G401 (cell line): Measurements from ENCODE around the gene KIRREL3. TPM values are rescaled to one million over a fixed set of nuclear protein-coding genes. Genes with fewer than 3 reads are reported as not detected.
A peak's percentile ranks its signal among the peaks of the same experiment; 100 is the strongest.

Experiments
- DNase-seq: peaks from one replicate; pipeline ENCODE4 v3.0.0-alpha.2; 2015; ENCODE audit warnings: low spot score
- in situ Hi-C: cut with HindIII; loops from 2 replicates; pipeline ENCODE4 v1.10.0; 2016; ENCODE audit warnings: low sequenced_read_pairs, mixed read lengths
- total RNA-seq: library from RNA; depleted of rRNA; stranded (reverse); fragments of >200 nt; shearing (Covaris generic); gene quantifications from 2 replicates; pipeline ENCODE4 v1.2.3, GENCODE V29; 2014

KIRREL3 gene
- total RNA-seq, 1 experiment from 2014 or later: not detected

- no peak for DNase-seq
- in situ Hi-C loops: no loop called here
These were observed 293.1 kb downstream of the KIRREL3 start for GRCh38 chr11:126707498-126707897.

- in situ Hi-C loops: no loop called here
- no peak for DNase-seq
These were observed 296.5 kb downstream of the KIRREL3 start for GRCh38 chr11:126704096-126704495.

- DNase-seq: no peak
These were observed 296.9 kb downstream of the KIRREL3 start for GRCh38 chr11:126703662-126704061.

GRCh38 chr11:126702987-126703386 lies 297.6 kb downstream of the KIRREL3 start:
- in situ Hi-C loops: no loop called here
- peak; percentile 98 for DNase-seq

More at GRCh38 chr11:126703662-126704061, 296.9 kb downstream of the KIRREL3 start:
- in situ Hi-C loops: no loop called here

- in situ Hi-C loops: no loop called here
- DNase-seq: peak; percentile 33
These were observed 298.3 kb downstream of the KIRREL3 start for GRCh38 chr11:126702165-126702720.

- in situ Hi-C loops: no loop called here
- no peak for DNase-seq
These were observed 299.1 kb downstream of the KIRREL3 start for GRCh38 chr11:126701520-126701897.

- DNase-seq: no peak
- in situ Hi-C loops: no loop called here
These were observed 299.6 kb downstream of the KIRREL3 start for GRCh38 chr11:126700768-126701519.

GRCh38 chr11:126698576-126698975 lies 302.0 kb downstream of the KIRREL3 start:
- in situ Hi-C loops: no loop called here
- DNase-seq: peak; percentile 86

- peak; percentile 84 for DNase-seq
- in situ Hi-C loops: no loop called here
These were observed 302.6 kb downstream of the KIRREL3 start for GRCh38 chr11:126697936-126698335.

- in situ Hi-C loops: no loop called here
- no peak for DNase-seq
These were observed 303.6 kb downstream of the KIRREL3 start for GRCh38 chr11:126696982-126697381.

- in situ Hi-C loops: no loop called here
- DNase-seq: peak; percentile 23
These were observed 305.3 kb downstream of the KIRREL3 start for GRCh38 chr11:126695293-126695692.

- no peak for DNase-seq
These were observed 306.4 kb downstream of the KIRREL3 start for GRCh38 chr11:126694065-126694625.

GRCh38 chr11:126687477-126687876 lies 313.1 kb downstream of the KIRREL3 start:
- DNase-seq: no peak
- in situ Hi-C loops: no loop called here

More at GRCh38 chr11:126694065-126694625, 306.4 kb downstream of the KIRREL3 start:
- in situ Hi-C loops: no loop called here

- no peak for DNase-seq
- in situ Hi-C loops: no loop called here
These were observed 313.6 kb downstream of the KIRREL3 start for GRCh38 chr11:126686938-126687337.

- DNase-seq: no peak
- in situ Hi-C loops: no loop called here
These were observed 316.5 kb downstream of the KIRREL3 start for GRCh38 chr11:126683766-126684728.

GRCh38 chr11:126682590-126682989 lies 318.0 kb downstream of the KIRREL3 start:
- DNase-seq: no peak
- in situ Hi-C loops: no loop called here

GRCh38 chr11:126680700-126681099 lies 319.9 kb downstream of the KIRREL3 start:
- DNase-seq: no peak
- in situ Hi-C loops: no loop called here

- DNase-seq: no peak
- in situ Hi-C loops: no loop called here
These were observed 320.4 kb downstream of the KIRREL3 start for GRCh38 chr11:126680131-126680530.

GRCh38 chr11:126679033-126679432 lies 321.5 kb downstream of the KIRREL3 start:
- in situ Hi-C loops: no loop called here
- no peak for DNase-seq
